GM12878 (cell line): ENCODE measurements around the gene NHSL1.

ENCODE experiments used
- CHD1 ChIP-seq: IDR thresholded peaks from 2 replicates; pipeline ENCODE4 v1.6.1; 2012; ENCODE audit warnings: low read depth, low read length, improper control_type of control experiment
- CREB1 ChIP-seq: IDR thresholded peaks from 2 replicates; pipeline ENCODE4 v1.6.1; 2012; ENCODE audit warnings: low read depth, mild to moderate bottlenecking, inconsistent platforms
- EZH2 ChIP-seq: IDR thresholded peaks from 2 replicates; pipeline ENCODE4 v1.6.1; 2012; ENCODE audit warnings: low read depth, mild to moderate bottlenecking, control low read depth, inconsistent platforms, low read length, borderline replicate concordance; ENCODE audit not compliant: control insufficient read depth
- POLR2A ChIP-seq: IDR thresholded peaks from 2 replicates; pipeline ENCODE4 v1.6.1; 2011; ENCODE audit warnings: low read depth, mild to moderate bottlenecking, low read length
- RAD51 ChIP-seq: fragments of 450-650 bp; IDR thresholded peaks from 2 replicates; pipeline ENCODE4 v1.6.1; 2016; ENCODE audit warnings: moderate library complexity, mild to moderate bottlenecking, inconsistent platforms
- SMAD5 ChIP-seq: IDR thresholded peaks from 2 replicates; pipeline ENCODE4 v1.6.1; 2016; ENCODE audit warnings: antibody characterized with exemption, low read depth
- ZSCAN29 ChIP-seq: fragments of 450-650 bp; IDR thresholded peaks from 2 replicates; pipeline ENCODE4 v1.6.1; 2017; ENCODE audit warnings: mild to moderate bottlenecking, moderate library complexity
- TF ChIP-seq, protein P1 (sequence below), 3 experiments: IDR thresholded peaks in 2 of 3; conservative IDR thresholded peaks in 1 of 3; 2 replicates each; pipeline ENCODE4 v1.5.1; 2011; ENCODE audit warnings: low read depth in 3 of 3, low read length in 3 of 3, mild to moderate bottlenecking in 3 of 3, control low read depth in 2 of 3, moderate library complexity in 2 of 3, inconsistent platforms in 1 of 3, mixed read lengths in 1 of 3; ENCODE audit not compliant: control insufficient read depth in 2 of 3, insufficient read depth in 1 of 3; ENCODE audit errors: extremely low read depth in 1 of 3

DNA sequence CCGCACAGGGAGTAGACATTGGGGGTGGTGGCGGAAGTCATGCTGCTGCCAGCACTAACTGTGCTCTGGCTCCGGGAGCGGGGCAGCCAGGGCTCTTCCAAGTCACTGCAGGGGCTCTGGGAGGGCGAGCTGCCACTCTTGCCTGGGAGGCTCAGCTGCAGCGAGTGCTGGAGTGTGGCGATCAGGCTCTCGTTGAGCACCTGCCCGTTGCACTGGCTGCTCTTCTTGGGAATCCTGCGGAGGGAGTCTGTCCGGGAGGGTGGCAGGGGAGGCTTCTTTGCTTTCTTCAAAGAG lies 67.3 kb downstream of the NHSL1 start:
- no peak for TF ChIP-seq SMAD5
- TF ChIP-seq EZH2: no peak
- TF ChIP-seq ZSCAN29: no peak
- TF ChIP-seq CREB1: no peak
- TF ChIP-seq, protein P1, sequence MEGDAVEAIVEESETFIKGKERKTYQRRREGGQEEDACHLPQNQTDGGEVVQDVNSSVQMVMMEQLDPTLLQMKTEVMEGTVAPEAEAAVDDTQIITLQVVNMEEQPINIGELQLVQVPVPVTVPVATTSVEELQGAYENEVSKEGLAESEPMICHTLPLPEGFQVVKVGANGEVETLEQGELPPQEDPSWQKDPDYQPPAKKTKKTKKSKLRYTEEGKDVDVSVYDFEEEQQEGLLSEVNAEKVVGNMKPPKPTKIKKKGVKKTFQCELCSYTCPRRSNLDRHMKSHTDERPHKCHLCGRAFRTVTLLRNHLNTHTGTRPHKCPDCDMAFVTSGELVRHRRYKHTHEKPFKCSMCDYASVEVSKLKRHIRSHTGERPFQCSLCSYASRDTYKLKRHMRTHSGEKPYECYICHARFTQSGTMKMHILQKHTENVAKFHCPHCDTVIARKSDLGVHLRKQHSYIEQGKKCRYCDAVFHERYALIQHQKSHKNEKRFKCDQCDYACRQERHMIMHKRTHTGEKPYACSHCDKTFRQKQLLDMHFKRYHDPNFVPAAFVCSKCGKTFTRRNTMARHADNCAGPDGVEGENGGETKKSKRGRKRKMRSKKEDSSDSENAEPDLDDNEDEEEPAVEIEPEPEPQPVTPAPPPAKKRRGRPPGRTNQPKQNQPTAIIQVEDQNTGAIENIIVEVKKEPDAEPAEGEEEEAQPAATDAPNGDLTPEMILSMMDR (IDR thresholded peaks at IDR 0.05 in 2 of 3, conservative IDR thresholded peaks at IDR 0.05 in 1 of 3; ENCODE audit: control insufficient read depth in 2 of 3, extremely low read depth in 1 of 3, insufficient read depth in 1 of 3, low read depth in 3 of 3, low read length in 3 of 3): no peak
- TF ChIP-seq RAD51: no peak
- TF ChIP-seq POLR2A: no peak
- TF ChIP-seq CHD1: no peak
